HG02852 (cell line): ENCODE results near the gene TMEM259.
A peak's percentile ranks its signal among the peaks of the same experiment; 100 is the strongest.
"Not testable (repeated sequence)": the region's sequence is repeated elsewhere in the genome, so short reads cannot be mapped to it uniquely, and the experiment has no call there.

Experiments
- ATAC-seq: cut with Tn5 transposase; IDR thresholded peaks from one replicate; pipeline ENCODE4 v1.9.1; 2021; ENCODE audit warnings: mild to moderate bottlenecking, moderate library complexity; ENCODE audit not compliant: unreplicated experiment

Gene TMEM259

GRCh38 chr19:1040476-1041271 lies 19.8 kb upstream of the TMEM259 start:
- peak; percentile 53 for ATAC-seq

GRCh38 chr19:1039646-1040475 lies 18.9 kb upstream of the TMEM259 start, which contains the start of gene ABCA7:
ABCA7 (plus strand) TSS chr19:1040107; CDS start chr19:1041362, 1,255 bp downstream.
- peak; percentile 71 for ATAC-seq

- no peak for ATAC-seq
Measured at GRCh38 chr19:1038978-1039645, 18.2 kb upstream of the TMEM259 start.

DNA sequence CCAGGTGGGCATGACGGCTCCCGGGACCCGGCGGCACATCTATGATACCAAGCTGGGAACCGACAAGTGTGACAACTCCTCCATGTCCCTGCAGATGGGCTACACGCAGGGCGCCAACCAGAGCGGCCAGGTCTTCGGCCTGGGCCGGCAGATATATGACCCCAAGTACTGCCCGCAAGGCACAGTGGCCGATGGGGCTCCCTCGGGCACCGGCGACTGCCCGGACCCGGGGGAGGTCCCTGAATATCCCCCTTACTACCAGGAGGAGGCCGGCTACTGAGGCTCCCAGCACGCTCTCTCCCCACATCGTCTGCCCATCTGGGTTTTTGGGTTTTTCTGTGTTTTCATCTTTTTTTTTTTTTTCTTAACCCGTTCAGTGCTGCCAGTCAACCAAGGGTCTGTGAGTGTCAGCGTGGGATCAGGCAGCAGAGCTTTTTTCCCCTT lies 16.7 kb upstream of the TMEM259 start:
- ATAC-seq = no peak

DNA sequence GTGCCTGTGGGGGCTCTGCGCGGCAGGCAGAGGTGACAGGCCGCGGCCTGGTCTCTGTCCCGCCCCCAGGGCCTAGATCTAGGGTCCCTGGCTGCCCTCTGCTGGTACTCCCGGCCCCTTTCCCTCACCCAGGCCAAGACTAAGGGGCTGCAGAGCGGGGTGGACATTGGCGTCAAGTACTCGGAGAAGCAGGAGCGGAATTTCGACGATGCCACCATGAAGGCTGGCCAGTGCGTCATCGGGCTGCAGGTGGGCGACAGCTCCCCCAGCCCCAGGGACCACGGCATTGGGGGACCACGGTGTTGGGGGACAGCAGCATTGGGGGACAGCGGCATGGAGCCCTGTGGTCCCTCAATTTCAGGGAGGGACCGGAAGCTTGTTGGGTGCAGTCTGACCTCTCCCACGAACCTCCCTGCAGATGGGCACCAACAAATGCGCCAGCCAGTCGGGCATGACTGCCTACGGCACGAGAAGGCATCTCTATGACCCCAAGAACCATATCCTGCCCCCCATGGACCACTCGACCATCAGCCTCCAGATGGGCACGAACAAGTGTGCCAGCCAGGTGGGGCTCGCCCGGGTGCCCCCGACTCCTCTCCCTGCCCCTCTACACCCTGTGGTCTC lies 15.2 kb upstream of the TMEM259 start:
- no peak for ATAC-seq

DNA sequence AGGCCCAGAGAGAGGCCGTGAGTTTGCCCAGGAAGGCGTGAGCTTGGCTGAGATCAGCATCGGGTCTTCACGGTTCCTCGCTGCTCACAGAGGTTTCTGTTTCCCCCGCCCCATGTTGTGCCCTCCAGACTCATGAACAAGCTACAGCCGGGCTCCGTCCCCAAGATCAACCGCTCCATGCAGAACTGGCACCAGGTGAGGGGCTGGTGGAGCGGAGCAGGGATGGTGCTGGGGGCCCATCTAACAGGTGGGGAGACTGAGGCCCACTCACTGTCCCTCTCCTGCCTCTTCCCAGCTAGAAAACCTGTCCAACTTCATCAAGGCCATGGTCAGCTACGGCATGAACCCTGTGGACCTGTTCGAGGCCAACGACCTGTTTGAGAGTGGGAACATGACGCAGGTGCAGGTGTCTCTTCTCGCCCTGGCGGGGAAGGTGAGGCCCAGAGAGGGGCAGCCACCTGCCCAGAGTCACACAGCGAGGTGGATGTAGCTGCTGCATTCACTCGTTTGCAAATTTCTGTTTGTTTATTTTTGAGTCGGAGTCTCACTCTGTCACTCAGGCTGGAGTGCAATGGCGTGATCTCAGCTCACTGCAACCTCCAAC lies 11.4 kb upstream of the TMEM259 start:
- no peak for ATAC-seq

DNA sequence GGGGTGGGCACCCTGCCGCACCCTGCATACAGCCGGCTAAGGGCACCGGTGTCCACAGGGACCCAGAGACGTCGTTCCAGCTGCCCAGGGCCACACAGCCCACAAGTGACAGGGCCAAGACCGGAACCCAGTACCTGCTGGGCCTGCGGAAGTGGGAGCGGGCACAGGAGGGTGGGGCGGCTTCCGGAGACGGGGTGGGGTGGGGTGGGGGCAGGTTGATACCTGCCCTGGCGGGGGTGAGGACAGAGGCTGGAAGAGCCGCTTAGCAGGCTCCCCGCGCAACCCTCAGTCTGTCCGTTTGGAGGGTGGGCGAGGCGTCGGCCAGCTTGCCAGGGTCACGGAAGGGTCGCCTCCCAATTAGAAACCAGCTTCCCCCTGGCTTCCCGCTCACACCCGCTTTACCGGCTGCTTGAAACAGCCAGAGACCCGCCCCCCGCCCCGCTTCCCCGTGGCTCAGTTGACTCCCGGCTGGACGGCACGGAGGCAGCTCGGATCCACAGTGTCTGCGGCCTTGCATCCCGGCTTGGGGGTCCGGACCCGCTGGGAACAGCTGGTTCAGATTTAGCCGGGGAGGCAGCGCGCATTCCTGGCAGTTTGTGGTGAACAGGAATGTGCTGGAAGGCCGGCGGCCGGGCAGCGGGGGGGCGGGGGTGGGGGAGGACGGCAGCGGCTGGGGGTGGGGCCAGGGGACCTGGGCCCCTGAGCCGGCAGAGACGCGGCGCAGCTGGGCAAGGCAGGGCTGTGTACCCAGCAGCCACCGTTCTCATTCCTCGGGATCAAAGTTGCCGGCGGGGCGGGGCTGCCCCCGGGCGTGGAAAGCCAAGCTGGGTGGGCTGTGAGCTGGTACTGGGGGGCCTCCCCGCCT lies 7.4 kb upstream of the TMEM259 start:
- no peak for ATAC-seq

DNA sequence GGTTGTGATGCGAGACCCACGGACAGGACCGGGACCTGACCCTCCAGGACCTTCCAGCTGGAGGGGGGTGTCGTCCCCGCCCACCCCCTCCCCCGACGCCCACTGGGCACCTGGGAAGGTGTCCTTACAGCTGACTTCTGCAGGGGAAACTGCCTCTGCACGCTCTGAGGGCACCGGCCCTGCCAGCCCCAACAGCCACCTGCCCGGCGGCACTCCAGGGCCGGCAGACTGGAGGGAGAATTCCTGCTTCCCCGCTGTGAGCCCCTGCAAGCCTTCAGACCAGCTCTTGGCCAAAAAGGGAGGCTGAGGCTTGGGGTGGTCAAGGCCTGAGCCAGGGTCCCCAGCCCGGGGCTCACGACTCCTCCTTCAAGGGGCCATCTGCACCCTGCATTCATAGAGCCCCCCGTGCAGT lies 6.7 kb upstream of the TMEM259 start:
- ATAC-seq = no peak

DNA sequence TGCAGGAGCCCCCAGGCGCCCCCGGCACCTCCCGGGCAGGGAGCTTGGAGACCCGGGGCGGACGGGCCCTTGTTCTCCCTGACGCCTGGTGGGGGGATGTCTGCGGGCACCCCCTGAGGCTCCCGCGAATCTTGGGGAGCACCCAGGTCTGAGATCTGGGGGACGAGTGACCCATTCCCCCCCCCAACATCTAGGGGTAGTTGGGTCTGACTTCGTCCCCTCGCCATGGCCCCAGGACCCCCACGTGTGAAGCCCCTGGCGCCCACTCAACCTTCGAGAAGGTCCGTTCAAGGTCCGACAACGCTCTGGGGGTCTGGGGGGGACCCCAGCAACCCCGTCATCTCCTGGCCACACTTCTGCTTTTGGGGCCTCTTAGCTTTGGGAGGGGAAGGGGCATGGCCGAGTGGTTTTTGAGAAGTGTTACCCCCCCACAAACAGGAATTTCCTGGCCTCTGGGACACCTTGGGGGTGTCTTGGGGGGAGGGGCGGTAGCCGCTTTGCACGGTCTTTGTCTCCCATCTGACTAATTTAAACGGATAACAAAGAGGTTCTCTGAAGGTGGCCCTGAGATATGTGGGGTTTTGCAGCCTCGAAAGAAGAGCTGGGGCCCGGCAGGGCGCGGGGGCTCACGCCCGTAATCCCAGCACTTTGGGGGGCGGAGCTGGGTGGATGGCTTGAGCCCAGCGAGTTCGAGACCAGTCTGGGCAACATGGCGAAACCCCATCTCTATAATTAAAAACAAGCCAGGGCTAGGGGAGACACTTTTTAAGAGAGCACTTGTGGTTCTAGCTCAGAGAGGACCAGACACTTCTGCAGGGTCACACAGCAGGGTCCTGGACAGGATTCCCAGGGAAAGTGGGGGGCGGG lies 6.1 kb upstream of the TMEM259 start:
- peak; percentile 8 for ATAC-seq

DNA sequence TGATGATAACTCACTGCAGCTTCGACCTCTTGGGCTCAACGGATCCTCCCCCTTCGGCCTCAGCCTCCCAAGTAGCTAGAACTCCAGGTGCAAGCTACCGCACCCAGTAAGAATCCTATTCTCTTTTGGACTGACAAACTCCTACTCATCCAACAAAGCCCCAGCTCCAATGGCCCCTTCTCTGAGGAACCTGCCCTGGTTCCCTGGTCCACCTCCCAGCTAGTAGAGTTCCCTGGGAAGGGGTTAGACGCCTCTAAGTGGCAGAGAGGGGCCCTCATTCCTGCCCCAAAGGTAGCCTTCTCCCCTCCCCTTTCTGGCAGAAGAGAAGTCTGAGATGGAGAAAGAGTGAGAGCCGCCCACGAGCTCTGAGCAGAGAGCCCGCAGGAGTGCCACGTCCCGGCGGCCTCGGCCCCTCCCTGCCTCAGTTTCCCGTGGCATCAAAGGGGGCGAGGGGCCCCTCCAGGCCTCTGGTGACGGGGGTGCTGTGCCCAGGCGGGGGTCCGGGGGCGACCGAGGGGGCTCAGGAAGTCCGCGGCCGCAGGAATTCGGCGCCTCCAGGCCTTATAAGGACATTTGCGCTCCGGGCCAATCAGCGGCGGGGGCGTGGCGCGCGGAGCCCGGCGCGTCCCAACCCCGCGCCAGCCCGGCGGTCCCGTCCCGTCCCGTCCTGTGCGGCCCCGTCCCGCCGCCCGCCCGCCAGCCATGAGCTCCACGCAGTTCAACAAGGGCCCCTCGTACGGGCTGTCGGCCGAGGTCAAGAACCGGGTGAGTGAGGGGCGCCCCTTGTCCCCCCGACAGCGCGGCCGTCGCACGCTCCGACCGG lies 5.2 kb upstream of the TMEM259 start, which contains the start of gene CNN2:
CNN2 (plus strand) TSS at position 649 of the 823 bp plus-strand sequence; CDS start at position 703, 54 bp downstream.
- ATAC-seq = peak; percentile 50

DNA sequence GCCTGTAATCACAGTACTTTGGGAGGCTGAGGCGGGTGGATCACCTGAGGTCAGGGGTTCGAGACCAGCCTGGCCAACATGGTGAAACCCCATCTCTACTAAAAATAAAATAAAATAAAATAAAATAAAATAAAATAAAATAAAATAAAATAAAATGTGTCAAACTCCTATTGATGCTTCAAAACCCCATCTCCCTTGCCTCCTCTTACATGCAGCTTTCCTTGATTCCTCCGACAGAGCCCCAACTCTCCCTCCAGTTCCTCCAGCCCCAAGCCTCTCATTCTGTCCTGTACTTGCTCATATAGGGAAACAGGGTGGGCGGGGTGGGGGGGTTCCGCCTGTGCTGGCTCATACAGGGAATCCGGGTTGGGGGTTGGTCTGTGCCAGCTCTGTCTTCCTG lies 4.2 kb upstream of the TMEM259 start:
- not testable (repeated sequence) for ATAC-seq

DNA sequence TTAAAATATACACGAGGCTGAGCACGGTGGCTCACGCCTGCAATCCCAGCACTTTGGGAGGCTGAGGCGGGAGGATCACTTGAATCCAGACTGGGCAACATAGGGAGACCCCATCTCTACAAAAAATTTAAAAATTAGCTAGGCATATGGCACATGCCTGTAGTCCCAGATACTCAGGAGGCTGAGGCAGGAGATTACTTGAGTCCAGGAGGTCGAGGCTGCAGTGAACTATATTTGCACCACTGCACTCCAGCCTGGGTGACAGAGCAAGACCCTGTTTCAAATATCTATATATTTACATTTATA lies 2.9 kb upstream of the TMEM259 start:
- not testable (repeated sequence) for ATAC-seq

GRCh38 chr19:1019980-1020867 lies 699 bp downstream of the TMEM259 start:
- ATAC-seq = no peak

DNA sequence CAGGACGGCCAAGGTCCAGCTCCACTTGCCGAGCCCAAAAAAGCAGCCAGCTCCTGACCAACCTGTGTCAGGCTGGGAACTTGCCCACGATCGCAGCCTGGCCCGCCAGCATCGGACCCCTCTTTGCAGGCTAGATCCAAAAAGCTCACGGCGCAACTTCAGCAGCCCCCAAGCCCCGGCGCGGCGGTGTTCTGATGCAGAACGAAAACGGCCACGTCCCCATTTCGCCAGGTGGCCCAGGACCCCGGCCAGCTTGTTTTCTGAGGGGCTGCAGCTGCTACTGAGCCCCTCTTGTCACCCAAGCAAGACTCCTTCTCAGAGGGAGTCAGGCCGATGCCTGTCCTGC lies 1.3 kb downstream of the TMEM259 start:
- ATAC-seq = no peak

DNA sequence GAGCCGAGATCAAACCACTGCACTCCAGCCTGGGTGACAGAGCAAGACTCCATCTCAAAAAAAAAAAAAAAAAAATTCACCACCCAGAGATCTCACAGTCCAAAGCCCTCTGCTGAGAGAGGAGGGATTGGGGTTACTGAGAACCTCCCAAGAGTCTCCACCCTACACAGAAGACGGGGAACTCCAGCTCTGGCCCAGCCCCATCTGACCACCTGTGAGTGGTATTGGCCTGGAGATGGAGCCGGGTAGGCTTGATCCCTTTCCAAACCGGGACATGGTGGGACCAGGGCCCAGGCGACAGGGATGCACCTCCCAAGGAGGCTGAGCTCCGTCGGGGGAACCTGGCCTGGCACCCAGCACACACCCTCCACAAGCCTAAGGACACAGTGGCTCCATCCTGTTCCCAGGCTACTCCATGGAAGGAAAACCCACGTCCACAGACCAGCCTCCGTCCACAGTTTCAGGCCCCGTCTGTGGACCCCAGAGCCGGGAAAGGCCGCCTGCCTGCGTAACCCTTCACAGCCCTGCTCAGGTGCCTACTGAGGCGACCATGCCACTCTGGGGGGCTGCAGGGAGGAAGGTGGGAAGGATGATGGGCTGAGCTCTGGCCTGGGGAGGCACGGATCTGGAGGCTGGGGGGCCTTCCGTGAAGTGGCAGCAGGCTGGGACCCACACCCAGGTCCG lies 1.8 kb downstream of the TMEM259 start:
- no peak for ATAC-seq

DNA sequence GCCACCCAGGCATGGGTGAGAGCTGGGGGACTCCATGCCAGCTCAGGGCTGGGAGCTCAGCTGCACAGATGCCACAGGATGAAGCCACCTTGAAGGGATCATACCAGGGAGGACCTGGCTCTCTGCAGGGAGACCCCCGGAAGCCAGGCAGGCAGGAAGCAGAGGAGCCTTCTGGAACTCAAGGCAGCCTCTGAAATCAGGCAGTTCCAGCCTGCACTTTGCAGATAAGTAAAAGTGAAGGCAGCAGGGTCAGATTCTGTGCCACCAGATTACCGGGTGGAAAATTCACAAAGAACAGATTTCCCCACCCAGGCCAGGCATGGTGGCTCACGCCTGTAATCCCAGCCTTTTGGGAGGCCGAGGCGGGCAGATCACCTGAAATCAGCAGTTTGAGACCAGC lies 2.5 kb downstream of the TMEM259 start:
- ATAC-seq = no peak
